ENCODE data around the gene CD27. TPM values are rescaled to one million over a fixed set of nuclear protein-coding genes. Genes with fewer than 3 reads are reported as not detected.

Gene CD27
- total and polyA plus RNA-seq, 9 of the 15 experiments (the other 6 are each of a cell fraction or from before 2014, with no cell fraction given) = 0.24 TPM; not detected in 8

DNA sequence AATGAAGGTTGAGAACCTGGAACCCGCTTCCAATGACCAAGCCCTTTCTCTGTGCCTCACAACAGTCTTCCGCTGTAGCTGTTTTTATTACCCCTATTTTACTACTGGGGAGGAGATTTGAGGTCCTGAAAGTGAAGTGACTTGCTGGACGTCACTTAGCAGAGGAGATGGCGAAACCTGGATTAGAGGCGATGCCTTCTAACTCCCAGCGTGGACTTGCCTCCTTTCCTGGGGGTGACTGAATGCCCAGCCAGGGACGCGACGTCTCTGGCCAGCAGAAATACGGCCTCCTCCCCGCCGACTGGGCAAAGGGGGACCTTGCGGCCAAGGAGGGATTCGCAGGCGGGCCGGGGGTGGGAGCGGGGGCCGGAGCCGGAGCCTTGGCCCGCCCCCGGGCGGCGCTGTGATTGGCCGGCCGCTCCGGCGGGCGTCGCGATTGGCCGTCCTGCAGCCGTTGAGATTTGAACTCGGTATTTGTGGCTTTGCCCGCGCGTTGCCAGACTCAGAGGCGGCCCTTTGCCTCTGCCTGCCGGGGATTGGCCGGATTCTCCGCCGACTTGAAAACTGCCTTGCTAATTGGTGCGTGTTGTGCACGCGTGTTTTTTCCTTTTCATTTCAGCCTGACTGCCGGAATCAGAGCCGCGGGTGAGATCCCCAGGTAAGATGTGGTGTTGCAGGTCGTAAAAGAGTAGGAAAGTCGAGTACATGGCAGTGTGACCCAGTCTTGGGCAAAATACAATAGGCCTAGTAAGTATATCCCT is 48.9 kb downstream of the CD27 start, which contains the start of gene NCAPD2 (continued):
- TF ChIP-seq TAF15 (IDR thresholded peaks at IDR 0.05; ENCODE audit: low read depth, low read length) (no peak), ZNF75A (CRISPR knock-in tag; IDR thresholded peaks at IDR 0.05) (no peak), ZNF766 (CRISPR knock-in tag; conservative IDR thresholded peaks at IDR 0.05) (no peak), SMAD4 (CRISPR knock-in tag; conservative IDR thresholded peaks at IDR 0.05) (no peak; the same call in 1 of the 2 replicates), MCM2 (IDR thresholded peaks at IDR 0.05; ENCODE audit: low read depth) (no peak), POLR2A (conservative IDR thresholded peaks at IDR 0.05) (peak; percentile 83), ZBTB1 (CRISPR knock-in tag; IDR thresholded peaks at IDR 0.05; ENCODE audit: borderline replicate concordance, low read depth) (no peak; the same call in 1 of the 2 replicates), MCM3 (IDR thresholded peaks at IDR 0.05) (no peak), TEAD1 (CRISPR knock-in tag; IDR thresholded peaks at IDR 0.05) (no peak), ARNT (IDR thresholded peaks at IDR 0.05) (peak in 1 of 2 experiments; percentile 46; a peak in 1 of 4 replicates), PCBP2 (IDR thresholded peaks at IDR 0.05; ENCODE audit: low read depth, low read length, poor library complexity, severe bottlenecking) (no peak), NFYB (IDR thresholded peaks at IDR 0.05; ENCODE audit: extremely low read depth, insufficient read length) (peak; percentile 82), EP300 (IDR thresholded peaks at IDR 0.05; ENCODE audit: low read length) (no peak), NFXL1 (CRISPR knock-in tag; IDR thresholded peaks at IDR 0.05) (no peak), ARHGAP35 (IDR thresholded peaks at IDR 0.05; ENCODE audit: partially characterized antibody) (no peak), RHOXF2B (CRISPR knock-in tag; conservative IDR thresholded peaks at IDR 0.05) (no peak), CBFA2T2 (conservative IDR thresholded peaks at IDR 0.05) (no peak), ZNF324 (CRISPR knock-in tag; IDR thresholded peaks at IDR 0.05) (no peak)
- TF ChIP-seq, protein P1, sequence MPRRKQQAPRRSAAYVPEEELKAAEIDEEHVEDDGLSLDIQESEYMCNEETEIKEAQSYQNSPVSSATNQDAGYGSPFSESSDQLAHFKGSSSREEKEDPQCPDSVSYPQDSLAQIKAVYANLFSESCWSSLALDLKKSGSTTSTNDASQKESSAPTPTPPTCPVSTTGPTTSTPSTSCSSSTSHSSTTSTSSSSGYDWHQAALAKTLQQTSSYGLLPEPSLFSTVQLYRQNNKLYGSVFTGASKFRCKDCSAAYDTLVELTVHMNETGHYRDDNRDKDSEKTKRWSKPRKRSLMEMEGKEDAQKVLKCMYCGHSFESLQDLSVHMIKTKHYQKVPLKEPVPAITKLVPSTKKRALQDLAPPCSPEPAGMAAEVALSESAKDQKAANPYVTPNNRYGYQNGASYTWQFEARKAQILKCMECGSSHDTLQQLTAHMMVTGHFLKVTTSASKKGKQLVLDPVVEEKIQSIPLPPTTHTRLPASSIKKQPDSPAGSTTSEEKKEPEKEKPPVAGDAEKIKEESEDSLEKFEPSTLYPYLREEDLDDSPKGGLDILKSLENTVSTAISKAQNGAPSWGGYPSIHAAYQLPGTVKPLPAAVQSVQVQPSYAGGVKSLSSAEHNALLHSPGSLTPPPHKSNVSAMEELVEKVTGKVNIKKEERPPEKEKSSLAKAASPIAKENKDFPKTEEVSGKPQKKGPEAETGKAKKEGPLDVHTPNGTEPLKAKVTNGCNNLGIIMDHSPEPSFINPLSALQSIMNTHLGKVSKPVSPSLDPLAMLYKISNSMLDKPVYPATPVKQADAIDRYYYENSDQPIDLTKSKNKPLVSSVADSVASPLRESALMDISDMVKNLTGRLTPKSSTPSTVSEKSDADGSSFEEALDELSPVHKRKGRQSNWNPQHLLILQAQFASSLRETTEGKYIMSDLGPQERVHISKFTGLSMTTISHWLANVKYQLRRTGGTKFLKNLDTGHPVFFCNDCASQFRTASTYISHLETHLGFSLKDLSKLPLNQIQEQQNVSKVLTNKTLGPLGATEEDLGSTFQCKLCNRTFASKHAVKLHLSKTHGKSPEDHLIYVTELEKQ (CRISPR knock-in tag; IDR thresholded peaks at IDR 0.05) = no peak
- TF ChIP-seq, protein P2, sequence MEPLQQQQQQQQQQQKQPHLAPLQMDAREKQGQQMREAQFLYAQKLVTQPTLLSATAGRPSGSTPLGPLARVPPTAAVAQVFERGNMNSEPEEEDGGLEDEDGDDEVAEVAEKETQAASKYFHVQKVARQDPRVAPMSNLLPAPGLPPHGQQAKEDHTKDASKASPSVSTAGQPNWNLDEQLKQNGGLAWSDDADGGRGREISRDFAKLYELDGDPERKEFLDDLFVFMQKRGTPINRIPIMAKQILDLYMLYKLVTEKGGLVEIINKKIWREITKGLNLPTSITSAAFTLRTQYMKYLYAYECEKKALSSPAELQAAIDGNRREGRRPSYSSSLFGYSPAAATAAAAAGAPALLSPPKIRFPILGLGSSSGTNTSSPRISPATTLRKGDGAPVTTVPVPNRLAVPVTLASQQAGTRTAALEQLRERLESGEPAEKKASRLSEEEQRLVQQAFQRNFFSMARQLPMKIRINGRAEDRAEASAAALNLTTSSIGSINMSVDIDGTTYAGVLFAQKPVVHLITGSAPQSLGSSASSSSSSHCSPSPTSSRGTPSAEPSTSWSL (CRISPR knock-in tag; IDR thresholded peaks at IDR 0.05; ENCODE audit: borderline replicate concordance) = no peak
- TF ChIP-seq, protein P3, sequence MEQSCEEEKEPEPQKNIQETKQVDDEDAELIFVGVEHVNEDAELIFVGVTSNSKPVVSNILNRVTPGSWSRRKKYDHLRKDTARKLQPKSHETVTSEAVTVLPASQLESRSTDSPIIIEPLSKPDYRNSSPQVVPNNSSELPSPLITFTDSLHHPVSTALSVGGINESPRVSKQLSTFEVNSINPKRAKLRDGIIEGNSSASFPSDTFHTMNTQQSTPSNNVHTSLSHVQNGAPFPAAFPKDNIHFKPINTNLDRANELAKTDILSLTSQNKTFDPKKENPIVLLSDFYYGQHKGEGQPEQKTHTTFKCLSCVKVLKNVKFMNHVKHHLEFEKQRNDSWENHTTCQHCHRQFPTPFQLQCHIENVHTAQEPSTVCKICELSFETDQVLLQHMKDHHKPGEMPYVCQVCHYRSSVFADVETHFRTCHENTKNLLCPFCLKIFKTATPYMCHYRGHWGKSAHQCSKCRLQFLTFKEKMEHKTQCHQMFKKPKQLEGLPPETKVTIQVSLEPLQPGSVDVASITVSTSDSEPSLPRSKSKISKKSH (CRISPR knock-in tag; IDR thresholded peaks at IDR 0.05) = no peak

Data from K562 (cell line).